ENCODE measurements around the gene G3BP2. TPM values are rescaled to one million over a fixed set of nuclear protein-coding genes. Genes with fewer than 3 reads are reported as not detected.
A peak's percentile ranks its signal among the peaks of the same experiment; 100 is the strongest.
"Not testable (repeated sequence)": the region's sequence is repeated elsewhere in the genome, so short reads cannot be mapped to it uniquely, and the experiment has no call there.

Gene G3BP2
- 204 TPM in 2 replicates for total RNA-seq
- long read RNA-seq, full-length matches to known transcripts = 192 of 327 reads
- long read RNA-seq, partial matches to known transcripts = 26 of 327 reads
- long read RNA-seq, other reads (novel, unspliced or antisense) = 109 of 327 reads

GRCh38 chr4:75673027-75673958 is at the start of gene G3BP2:
Gene G3BP2 (minus strand): TSS chr4:75673411. CDS start chr4:75662025, 11,386 bp downstream.
- Mint-ChIP-seq H3K36me3 (ENCODE audit: low read depth) (no peaks in the 10 kb centered on the region), H3K4me3 (peak within 1 kb of the TSS; percentile 99), H3K4me1 (peaks cover 43% of the 10 kb centered on the region), H3K27me3 (ENCODE audit: low read depth) (no peaks in the 10 kb centered on the region), H3K27ac (ENCODE audit: unreplicated experiment) (peak within 1 kb of the TSS; percentile 96), H3K9me3 (no peaks in the 10 kb centered on the region)
- DNase-seq (ENCODE audit: low read depth, low spot score) = peak; percentile 91
- no peak for TF ChIP-seq CTCF (conservative IDR thresholded peaks at IDR 0.05)

GRCh38 chr4:75722417-75722816 is 49.2 kb upstream of the G3BP2 start:
- DNase-seq (ENCODE audit: low read depth, low spot score) = no peak
- Mint-ChIP-seq H3K4me1 (peaks cover 41% of the 10 kb centered on the region), H3K9me3 (no peaks in the 10 kb centered on the region), H3K27ac (ENCODE audit: unreplicated experiment) (no peak overlapping the region), H3K36me3 (ENCODE audit: low read depth) (peaks cover 3% of the 10 kb centered on the region), H3K4me3 (peak overlapping the region; percentile 75), H3K27me3 (ENCODE audit: low read depth) (no peaks in the 10 kb centered on the region)
- TF ChIP-seq CTCF (conservative IDR thresholded peaks at IDR 0.05) = no peak

- no peaks in the 10 kb centered on the region for H3K27me3 Mint-ChIP-seq (ENCODE audit: low read depth)
- no peaks in the 10 kb centered on the region for H3K9me3 Mint-ChIP-seq
- peak overlapping the region; percentile 11 for H3K4me3 Mint-ChIP-seq
- peaks cover 34% of the 10 kb centered on the region for H3K4me1 Mint-ChIP-seq
- no peak for DNase-seq (ENCODE audit: low read depth, low spot score)
- no peak overlapping the region for H3K27ac Mint-ChIP-seq (ENCODE audit: unreplicated experiment)
- H3K36me3 Mint-ChIP-seq (ENCODE audit: low read depth) = peaks cover 3% of the 10 kb centered on the region
- TF ChIP-seq CTCF (conservative IDR thresholded peaks at IDR 0.05) = no peak
Measured at GRCh38 chr4:75718529-75718928, 45.3 kb upstream of the G3BP2 start.

GRCh38 chr4:75717408-75717807 is 44.2 kb upstream of the G3BP2 start:
- Mint-ChIP-seq H3K4me1 (peaks cover 25% of the 10 kb centered on the region), H3K27ac (ENCODE audit: unreplicated experiment) (no peak overlapping the region), H3K27me3 (ENCODE audit: low read depth) (no peaks in the 10 kb centered on the region), H3K4me3 (no peak overlapping the region), H3K36me3 (ENCODE audit: low read depth) (peaks cover 3% of the 10 kb centered on the region), H3K9me3 (no peaks in the 10 kb centered on the region)
- no peak for DNase-seq (ENCODE audit: low read depth, low spot score)
- TF ChIP-seq CTCF (conservative IDR thresholded peaks at IDR 0.05) = no peak

GRCh38 chr4:75716054-75716453 is 42.8 kb upstream of the G3BP2 start:
- not testable (repeated sequence) for H3K36me3 Mint-ChIP-seq (ENCODE audit: low read depth); H3K27me3 Mint-ChIP-seq (ENCODE audit: low read depth); H3K27ac Mint-ChIP-seq (ENCODE audit: unreplicated experiment); DNase-seq (ENCODE audit: low read depth, low spot score); H3K4me3 Mint-ChIP-seq; H3K9me3 Mint-ChIP-seq
- peaks cover 19% of the 10 kb centered on the region for H3K4me1 Mint-ChIP-seq

Measured in neural crest cell (in vitro differentiated cells).